PC-3 (cell line): ENCODE results near the gene ZRANB2. TPM values are rescaled to one million over a fixed set of nuclear protein-coding genes. Genes with fewer than 3 reads are reported as not detected.

Source experiments
- ATAC-seq: fragments of 200-7000 bp; cut with Tn5 transposase; 2 replicates; pipeline ENCODE4 v1.9.1; 2020; ENCODE audit warnings: mild to moderate bottlenecking, moderate library complexity
- BruUV-seq: library from RNA; stranded (reverse); fragments of 400-500 nt; replicated peaks from 2 replicates; lab custom pipeline; 2021; lab: Mats Ljungman, UMichigan
- CTCF ChIA-PET: fragments of 300-600 bp; sonication (Branson Sonifier 250); formaldehyde crosslinking; loops from one replicate; lab custom pipeline; 2022; ENCODE audit warnings: antibody characterized with exemption; lab: Charles Lee
- POLR2A ChIA-PET: fragments of 300-600 bp; sonication (Branson Sonifier 250); formaldehyde crosslinking; loops from one replicate; lab custom pipeline; 2022; ENCODE audit warnings: antibody characterized with exemption; ENCODE audit not compliant: unreplicated experiment; lab: Charles Lee
- DNase-seq: peaks from one replicate; pipeline ENCODE4 v3.0.0-alpha.2; 2015
- H2AFZ ChIP-seq: fragments of 300-600 bp; sonication (generic); 2 replicates; pipeline ENCODE4 v1.6.0; 2016; ENCODE audit warnings: antibody characterized with exemption, low read length
- H3F3A ChIP-seq: fragments of 300-600 bp; sonication (generic); one replicate; pipeline ENCODE4 v1.6.0; 2017; ENCODE audit warnings: antibody characterized with exemption, low read length, control low read depth, mild to moderate bottlenecking; ENCODE audit not compliant: unreplicated experiment
- H3K27ac ChIP-seq: fragments of 300-600 bp; sonication (generic); 2 replicates; pipeline ENCODE4 v1.5.1; 2016; ENCODE audit warnings: mild to moderate bottlenecking, low read length
- H3K27me3 ChIP-seq: fragments of 300-600 bp; sonication (generic); 2 replicates; pipeline ENCODE4 v1.6.1; 2016; ENCODE audit warnings: low read length, mixed read lengths
- H3K36me3 ChIP-seq: fragments of 300-600 bp; sonication (generic); 2 replicates; pipeline ENCODE4 v1.6.1; 2016; ENCODE audit warnings: low read depth, mixed run types, low read length, mixed read lengths
- H3K4me1 ChIP-seq: fragments of 300-600 bp; sonication (generic); 2 replicates; pipeline ENCODE4 v1.5.1; 2016; ENCODE audit warnings: low read length; ENCODE audit not compliant: insufficient read depth
- H3K4me2 ChIP-seq: fragments of 300-600 bp; sonication (generic); 2 replicates; pipeline ENCODE4 v1.6.0; 2016; ENCODE audit warnings: low read length
- H3K4me3 ChIP-seq: fragments of 300-600 bp; sonication (generic); 2 replicates; pipeline ENCODE4 v1.5.1; 2016; ENCODE audit warnings: mild to moderate bottlenecking, low read length, mixed read lengths
- H3K79me2 ChIP-seq: fragments of 300-600 bp; sonication (generic); 2 replicates; pipeline ENCODE4 v1.6.1; 2017; ENCODE audit warnings: low read length, mixed read lengths
- H3K9ac ChIP-seq: fragments of 300-600 bp; sonication (generic); 2 replicates; pipeline ENCODE4 v1.6.0; 2016; ENCODE audit warnings: mild to moderate bottlenecking, low read length
- H3K9me2 ChIP-seq: fragments of 300-600 bp; sonication (generic); replicated peaks from 2 replicates; pipeline ENCODE4 v1.6.1; 2016; ENCODE audit warnings: mixed run types, low read length, mixed read lengths
- H3K9me3 ChIP-seq: fragments of 300-600 bp; sonication (generic); 2 replicates; pipeline ENCODE4 v1.6.1; 2016; ENCODE audit warnings: low read length, mixed read lengths
- H4K20me1 ChIP-seq: fragments of 300-600 bp; sonication (generic); 2 replicates; pipeline ENCODE4 v1.6.1; 2016; ENCODE audit warnings: low read length, mixed read lengths
- CTCF ChIP-seq: fragments of 300-600 bp; sonication (generic); conservative IDR thresholded peaks from 2 replicates; pipeline ENCODE4 v1.5.1; 2017; ENCODE audit warnings: antibody characterized with exemption, low read depth, mild to moderate bottlenecking, low read length
- EZH2 ChIP-seq: fragments of 300-600 bp; sonication (generic); IDR thresholded peaks from one replicate; pipeline ENCODE4 v1.6.1; 2017; ENCODE audit warnings: antibody characterized with exemption, mild to moderate bottlenecking, low read length; ENCODE audit not compliant: unreplicated experiment
- EZH2phosphoT487 ChIP-seq: fragments of 300-600 bp; sonication (generic); IDR thresholded peaks from 2 replicates; pipeline ENCODE4 v1.6.1; 2018; ENCODE audit warnings: mild to moderate bottlenecking, antibody characterized with exemption, low read length, borderline replicate concordance
- intact Hi-C: fragments of 100-400 bp; cut with micrococcal nuclease; formaldehyde crosslinking; loops from 2 replicates; pipeline ENCODE4 v1.9.0; 2023
- microRNA-seq: library from miRNA; unstranded; fragments of <30 nt; microRNA quantifications from one replicate; pipeline ENCODE4 v1.1.0, GENCODE V29; 2020; ENCODE audit not compliant: unreplicated experiment
- total RNA-seq: library from RNA; depleted of rRNA; stranded (reverse); fragments of >200 nt; gene quantifications from 2 replicates; pipeline ENCODE4 v1.2.3, GENCODE V29; 2014; rRNA removed

Gene ZRANB2
- total RNA-seq, 1 experiment from 2014 or later: 38.7 TPM

- Histone ChIP-seq H3K79me2 (no peaks in the 10 kb centered on the region), H3K4me1 (no peaks in the 10 kb centered on the region), H3K9me2 (no peaks in the 10 kb centered on the region), H3K36me3 (no peaks in the 10 kb centered on the region), H3K4me3 (no peak overlapping the region), H3K9me3 (no peaks in the 10 kb centered on the region), H3K27ac (no peak overlapping the region), H3F3A (no peaks in the 10 kb centered on the region), H3K27me3 (peaks cover 30% of the 10 kb centered on the region), H3K9ac (no peak overlapping the region), H2AFZ (no peak overlapping the region), H3K4me2 (no peak overlapping the region), H4K20me1 (no peaks in the 10 kb centered on the region)
- DNase-seq (no peak), ATAC-seq (no peak)
- intact Hi-C loops: no loop called here
- no TSS peak for BruUV-seq
- CTCF ChIA-PET: no interaction called here
- TF ChIP-seq CTCF (no peak), EZH2 (no peak), EZH2phosphoT487 (no peak)
- POLR2A ChIA-PET: no interaction called here
Measured at GRCh38 chr1:71014178-71014579, 66.7 kb downstream of the ZRANB2 start.

Small RNA genes lying within 50 kb of the gene (microRNA-seq; reads per million reads assigned to microRNA genes)
- 236 reads per million, percentile 72 among the genes with 10 or more reads in this experiment for gene MIR186

Other genes with a start within 250 kb of the ZRANB2 start
- 0.11 and 0.40 TPM in 2 replicates for gene PTGER3, start 33.2 kb downstream of the ZRANB2 start, total RNA-seq